GM12874 (cell line): ENCODE measurements around the gene KCNQ1OT1.

Experiments
- CTCF ChIP-seq: IDR thresholded peaks from 2 replicates; pipeline ENCODE4 v1.5.1; 2011; ENCODE audit warnings: low read depth, mild to moderate bottlenecking, control low read depth, low read length, moderate library complexity; ENCODE audit not compliant: insufficient read depth

Gene KCNQ1OT1

GRCh38 chr11:2660357-2660939 is 39.3 kb downstream of the KCNQ1OT1 start:
- no peak for TF ChIP-seq CTCF

GRCh38 chr11:2657697-2658284 is 42.0 kb downstream of the KCNQ1OT1 start:
- no peak for TF ChIP-seq CTCF

- TF ChIP-seq CTCF: no peak
Measured at GRCh38 chr11:2656859-2657258, 42.9 kb downstream of the KCNQ1OT1 start.

- no peak for TF ChIP-seq CTCF
Measured at GRCh38 chr11:2655834-2656622, 43.8 kb downstream of the KCNQ1OT1 start.

- TF ChIP-seq CTCF: no peak
Measured at GRCh38 chr11:2655016-2655719, 44.6 kb downstream of the KCNQ1OT1 start.

GRCh38 chr11:2653930-2654739 is 45.7 kb downstream of the KCNQ1OT1 start:
- no peak for TF ChIP-seq CTCF
